GM21786 (cell line): ENCODE data around the gene BRWD1.
A peak's percentile ranks its signal among the peaks of the same experiment; 100 is the strongest.

Experiments used
- ATAC-seq: cut with Tn5 transposase; IDR thresholded peaks from one replicate; pipeline ENCODE4 v1.9.1; 2021; ENCODE audit not compliant: unreplicated experiment

BRWD1 gene

GRCh38 chr21:39204134-39204533, 109.3 kb downstream of the BRWD1 start:
- no peak for ATAC-seq

- no peak for ATAC-seq
Observed at GRCh38 chr21:39198800-39199199, 114.6 kb downstream of the BRWD1 start.

GRCh38 chr21:39197448-39198233, 115.8 kb downstream of the BRWD1 start:
- ATAC-seq, result no peak

- ATAC-seq, result no peak
Observed at GRCh38 chr21:39196838-39197237, 116.6 kb downstream of the BRWD1 start.

- no peak for ATAC-seq
Observed at GRCh38 chr21:39196310-39196709, 117.1 kb downstream of the BRWD1 start.

- no peak for ATAC-seq
Observed at GRCh38 chr21:39193380-39193779, 120.1 kb downstream of the BRWD1 start.

- no peak for ATAC-seq
Observed at GRCh38 chr21:39189857-39190604, 123.4 kb downstream of the BRWD1 start.

GRCh38 chr21:39188521-39189139, 124.8 kb downstream of the BRWD1 start:
- ATAC-seq, result no peak

GRCh38 chr21:39187141-39187540, 126.3 kb downstream of the BRWD1 start:
- no peak for ATAC-seq

- ATAC-seq, result no peak
Observed at GRCh38 chr21:39186676-39187075, 126.8 kb downstream of the BRWD1 start.

GRCh38 chr21:39185157-39185556, 128.3 kb downstream of the BRWD1 start:
- ATAC-seq, result no peak

- ATAC-seq, result no peak
Observed at GRCh38 chr21:39184050-39184980, 129.1 kb downstream of the BRWD1 start.

GRCh38 chr21:39183272-39184049, 130.0 kb downstream of the BRWD1 start, which contains the start of gene PSMG1:
TSS of gene PSMG1 (minus strand) at chr21:39183451. CDS start at chr21:39183385, 66 bp downstream.
- ATAC-seq, result peak; percentile 75

GRCh38 chr21:39182484-39183271, 130.8 kb downstream of the BRWD1 start:
- no peak for ATAC-seq

- no peak for ATAC-seq
Observed at GRCh38 chr21:39182016-39182415, 131.4 kb downstream of the BRWD1 start.

GRCh38 chr21:39181205-39181818, 132.1 kb downstream of the BRWD1 start:
- no peak for ATAC-seq

- ATAC-seq, result no peak
Observed at GRCh38 chr21:39180429-39181019, 132.9 kb downstream of the BRWD1 start.

GRCh38 chr21:39178421-39178820, 135.0 kb downstream of the BRWD1 start:
- ATAC-seq, result no peak
